ENCODE measurements around the gene ZNF575. TPM values are rescaled to one million over a fixed set of nuclear protein-coding genes. Genes with fewer than 3 reads are reported as not detected.

Gene ZNF575
- total and polyA plus RNA-seq, 4 donors, result 0.48 to 2.3 (median 0.65) TPM

GRCh38 chr19:43525836-43526771, 6.9 kb upstream of the ZNF575 start:
- H3K36me3 ChIP-seq (ENCODE audit: control insufficient read depth in 4 of 4, insufficient read depth in 4 of 4, low read length in 4 of 4), result no peaks in the 10 kb centered on the region
- H3K27ac ChIP-seq (ENCODE audit: low read depth in 1 of 2, low read length in 1 of 2), result peak overlapping the region; percentile 61 to 80
- no peak for TF ChIP-seq CTCF (IDR thresholded peaks at IDR 0.05; ENCODE audit: control extremely low read depth, extremely low read depth)
- DNase-seq, result peak in 2 of 3 donors; percentile 14 to 27
- H3K4me3 ChIP-seq, result peak overlapping the region; percentile 46
- peak overlapping the region; percentile 48 to 67 for H3K9ac ChIP-seq (ENCODE audit: insufficient read depth in 1 of 2, low read length in 2 of 2)
- peak; percentile 15 for ATAC-seq (ENCODE audit: insufficient read depth, low FRiP score)
- H3K27me3 ChIP-seq (ENCODE audit: control insufficient read depth in 3 of 3, insufficient read depth in 3 of 3, low read length in 2 of 3), result no peaks in the 10 kb centered on the region
- H3K4me1 ChIP-seq (ENCODE audit: control insufficient read depth in 5 of 5, insufficient read depth in 5 of 5, low read length in 5 of 5), result peaks cover 0 to 27% (median 6%) of the 10 kb centered on the region in 5 donors
- no peaks in the 10 kb centered on the region for H3K9me3 ChIP-seq (ENCODE audit: control insufficient read depth in 4 of 4, insufficient read depth in 3 of 4, low read length in 3 of 4)
- WGBS, 2 donors, result 1 to 2% methylated on average over 26 of the region's 26 CpGs

- Histone ChIP-seq H3K9ac (ENCODE audit: insufficient read depth in 1 of 2, low read length in 2 of 2) (peak within 1 kb of the TSS; percentile 48 to 83), H3K36me3 (ENCODE audit: control insufficient read depth in 4 of 4, insufficient read depth in 4 of 4, low read length in 4 of 4) (no peaks in the 10 kb centered on the region), H3K4me3 (peak within 1 kb of the TSS; percentile 46), H3K4me1 (ENCODE audit: control insufficient read depth in 5 of 5, insufficient read depth in 5 of 5, low read length in 5 of 5) (peaks cover 0 to 27% (median 6%) of the 10 kb centered on the region in 5 donors), H3K9me3 (ENCODE audit: control insufficient read depth in 4 of 4, insufficient read depth in 3 of 4, low read length in 3 of 4) (no peaks in the 10 kb centered on the region), H3K27ac (ENCODE audit: low read depth in 1 of 2, low read length in 1 of 2) (peak within 1 kb of the TSS; percentile 61 to 80), H3K27me3 (ENCODE audit: control insufficient read depth in 3 of 3, insufficient read depth in 3 of 3, low read length in 2 of 3) (no peaks in the 10 kb centered on the region)
- ATAC-seq (ENCODE audit: insufficient read depth, low FRiP score) (peak; percentile 86), DNase-seq (peak; percentile 74 to 80 (median 76))
- TF ChIP-seq CTCF (IDR thresholded peaks at IDR 0.05; ENCODE audit: control extremely low read depth, extremely low read depth), result no peak
- 5 to 6% methylated on average over 50 to 54 of the region's 54 CpGs for WGBS, 2 donors
Measured at GRCh38 chr19:43526884-43527859, 5.8 kb upstream of the ZNF575 start, which contains the start of gene ETHE1. Gene ETHE1, minus strand, starts transcription at chr19:43527201. Its CDS starts 24 bp downstream, at chr19:43527177.

GRCh38 chr19:43527860-43528622, 4.9 kb upstream of the ZNF575 start:
- WGBS, 2 donors, result 46 to 65% methylated on average over 13 of the region's 13 CpGs
- Histone ChIP-seq H3K9ac (ENCODE audit: insufficient read depth in 1 of 2, low read length in 2 of 2) (no peak overlapping the region), H3K9me3 (ENCODE audit: control insufficient read depth in 4 of 4, insufficient read depth in 3 of 4, low read length in 3 of 4) (no peaks in the 10 kb centered on the region), H3K27ac (ENCODE audit: low read depth in 1 of 2, low read length in 1 of 2) (peak overlapping the region in 1 of 2 donors; percentile 58), H3K36me3 (ENCODE audit: control insufficient read depth in 4 of 4, insufficient read depth in 4 of 4, low read length in 4 of 4) (no peaks in the 10 kb centered on the region), H3K4me3 (no peak overlapping the region), H3K4me1 (ENCODE audit: control insufficient read depth in 5 of 5, insufficient read depth in 5 of 5, low read length in 5 of 5) (peaks cover 0 to 33% (median 6%) of the 10 kb centered on the region in 5 donors), H3K27me3 (ENCODE audit: control insufficient read depth in 3 of 3, insufficient read depth in 3 of 3, low read length in 2 of 3) (no peaks in the 10 kb centered on the region)
- ATAC-seq (ENCODE audit: insufficient read depth, low FRiP score), result no peak
- DNase-seq, result peak in 2 of 3 donors; percentile 54 to 61
- no peak for TF ChIP-seq CTCF (IDR thresholded peaks at IDR 0.05; ENCODE audit: control extremely low read depth, extremely low read depth)
